ENCODE data around the gene PAX2. TPM values are rescaled to one million over a fixed set of nuclear protein-coding genes. Genes with fewer than 3 reads are reported as not detected.

PAX2 gene
- total RNA-seq, 1 experiment from 2014 or later, result not detected

GRCh38 chr10:100812978-100813377 lies 67.6 kb downstream of the PAX2 start:
- H3K27ac Mint-ChIP-seq, result no peak overlapping the region
- H3K79me2 ChIP-seq (ENCODE audit: insufficient read depth, low read length), result no peaks in the 10 kb centered on the region
- no peak overlapping the region for H2BK20ac ChIP-seq (ENCODE audit: low read depth, low read length, poor library complexity, severe bottlenecking)
- DNase-seq, result no peak
- no peak overlapping the region for H3K27ac ChIP-seq (ENCODE audit: insufficient read length, low read depth, low read length)
- no peaks in the 10 kb centered on the region for H3K9me3 ChIP-seq (ENCODE audit: control insufficient read depth, low read depth, low read length)
- H3K9ac ChIP-seq (ENCODE audit: extremely low read depth, insufficient read length, low read length), result no peak overlapping the region
- H3K4me1 Mint-ChIP-seq, result peaks cover 14 to 23% of the 10 kb centered on the region in 2 experiments
- H3K27me3 Mint-ChIP-seq (ENCODE audit: low read depth), result peaks cover 85% of the 10 kb centered on the region
- no peak for TF ChIP-seq CTCF (conservative IDR thresholded peaks at IDR 0.05)
- no CpG with 5 or more reads among the region's 6 CpGs for WGBS (ENCODE audit: extremely low coverage, insufficient read length, low lambda C conversion rate)
- H3K4me2 ChIP-seq (ENCODE audit: insufficient read depth, insufficient read length, low read length), result no peak overlapping the region
- no peaks in the 10 kb centered on the region; a peak in 1 of 5 replicates for H3K9me3 Mint-ChIP-seq
- no peak overlapping the region for H3K14ac ChIP-seq (ENCODE audit: insufficient read depth, low read length)
- H3K27me3 ChIP-seq (ENCODE audit: insufficient read depth, low read length), result no peaks in the 10 kb centered on the region; the same call in 1 of the 2 replicates
- no peak overlapping the region for H4K5ac ChIP-seq (ENCODE audit: insufficient read length, low read depth, low read length)
- no peak overlapping the region for H3K18ac ChIP-seq (ENCODE audit: insufficient read length, low read depth, low read length)
- no peak overlapping the region for H2BK12ac ChIP-seq (ENCODE audit: insufficient read length, low read depth, low read length)
- H3K56ac ChIP-seq (ENCODE audit: insufficient read length, low read depth, low read length), result no peak overlapping the region
- no peak overlapping the region for H2BK5ac ChIP-seq (ENCODE audit: insufficient read length, low read length)
- H3K4me1 ChIP-seq (ENCODE audit: insufficient read depth, low read length), result 0 out of 2 replicates have a peak, but pooled peaks cover 2% of the 10 kb centered on the region
- no peak overlapping the region for H3K4ac ChIP-seq (ENCODE audit: low read depth, low read length)
- H3K23me2 ChIP-seq (ENCODE audit: insufficient read length, low read depth, low read length, poor library complexity, severe bottlenecking), result no peaks in the 10 kb centered on the region
- H4K8ac ChIP-seq (replicated peaks; ENCODE audit: insufficient read length, low read depth, low read length), result no peak overlapping the region
- H4K91ac ChIP-seq (ENCODE audit: insufficient read length, low read depth, low read length), result no peak overlapping the region
- no peak overlapping the region for H2BK120ac ChIP-seq (ENCODE audit: low read depth, low read length, poor library complexity, severe bottlenecking)
- H3K4me3 Mint-ChIP-seq, result no peak overlapping the region
- no peak overlapping the region for H2AFZ ChIP-seq (ENCODE audit: low read length)
- H2BK15ac ChIP-seq (ENCODE audit: low read depth, low read length), result no peak overlapping the region
- no peaks in the 10 kb centered on the region for H4K20me1 ChIP-seq (ENCODE audit: control insufficient read depth, insufficient read depth, insufficient read length)
- no peak overlapping the region for H3K23ac ChIP-seq (ENCODE audit: insufficient read length, low read depth, low read length)
- H3T11ph ChIP-seq (ENCODE audit: low read length), result no peak overlapping the region
- H3K79me1 ChIP-seq (ENCODE audit: insufficient read depth, low read depth, low read length, poor library complexity, severe bottlenecking), result no peaks in the 10 kb centered on the region
- H3K36me3 Mint-ChIP-seq (ENCODE audit: insufficient read depth in 1 of 3, low read depth in 3 of 3), result no peaks in the 10 kb centered on the region
- H2AK5ac ChIP-seq (ENCODE audit: insufficient read length, low read length), result no peak overlapping the region
